ENCODE results near the gene CBX4.

The CBX4 gene

DNA sequence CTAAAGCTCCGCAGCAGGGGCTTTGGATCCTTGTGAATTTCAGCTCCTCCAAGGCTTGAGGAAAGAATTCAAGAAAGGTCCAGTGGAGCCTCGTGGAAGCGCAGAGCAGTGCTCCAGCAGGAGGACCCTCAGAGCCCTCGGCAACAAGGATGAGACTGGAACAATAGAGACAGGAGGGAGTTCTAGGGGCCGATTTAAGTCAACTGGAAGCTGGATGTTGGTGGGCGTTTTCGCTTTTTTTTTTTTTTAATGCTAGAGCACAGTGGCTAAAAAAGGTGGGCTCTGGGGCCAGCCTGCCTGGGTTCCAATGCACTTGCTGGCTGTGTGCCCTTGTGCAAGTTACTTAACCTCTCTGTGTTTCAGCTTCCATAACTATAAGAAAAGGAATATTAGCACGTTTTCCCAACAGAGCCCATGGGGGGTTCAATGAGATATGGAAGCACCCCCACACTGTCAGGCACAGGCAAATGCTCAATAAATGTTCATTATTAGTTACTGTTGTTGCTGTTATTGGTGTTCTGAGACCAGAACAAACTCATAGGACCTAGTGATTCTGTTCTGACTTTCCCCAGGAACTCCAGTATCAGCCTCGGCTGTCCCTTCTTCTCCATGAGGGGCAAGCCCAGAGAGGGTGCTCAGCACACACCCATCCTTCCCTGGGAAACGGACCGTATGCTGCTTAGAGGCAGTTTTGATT is 37.1 kb downstream of the CBX4 start:
- DNase-seq: no peak

DNA sequence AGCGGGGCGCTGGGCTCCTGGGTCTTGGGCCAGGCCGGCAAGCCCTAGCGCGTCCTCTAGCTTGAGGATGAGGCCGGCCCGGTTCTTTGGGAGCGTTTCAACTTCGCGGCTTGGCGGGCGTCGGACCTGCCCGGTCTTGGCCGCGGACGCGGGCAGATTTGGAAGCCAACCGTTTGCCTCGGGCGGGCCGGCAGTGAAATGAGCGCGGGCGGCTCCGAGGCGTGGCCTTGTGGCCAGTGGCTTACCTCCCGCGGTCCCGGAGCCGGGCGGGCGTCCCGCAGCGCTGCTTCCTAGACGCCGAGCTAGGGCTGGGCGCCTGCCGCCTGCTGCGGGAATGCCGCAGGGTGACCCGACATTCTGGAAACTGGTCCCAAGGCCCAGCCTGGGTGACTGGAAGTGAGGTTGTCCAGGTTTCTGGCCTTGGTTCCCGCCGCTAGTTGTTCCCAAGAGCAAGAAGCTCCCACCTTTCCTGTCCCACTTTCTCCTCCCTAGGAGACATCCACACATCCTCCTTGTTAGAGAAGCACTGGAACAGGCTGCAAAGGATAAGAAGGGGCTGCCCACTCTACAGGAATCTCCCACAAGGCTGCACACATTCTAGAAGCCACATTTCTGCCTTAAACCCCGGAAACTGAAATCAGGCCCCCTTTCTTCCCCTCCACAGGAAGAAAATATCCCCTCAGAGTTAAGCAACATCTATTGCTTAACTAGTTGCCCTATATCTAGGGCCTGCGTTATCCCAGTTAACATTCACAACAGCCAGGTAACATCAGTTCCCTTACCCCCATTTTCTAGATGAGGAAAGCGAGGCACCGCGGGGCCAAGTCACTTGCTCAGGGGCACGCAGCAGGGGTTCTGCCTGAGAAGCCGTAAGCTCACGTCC is 37.8 kb downstream of the CBX4 start:
- no peak for DNase-seq

GRCh38 chr17:79800325-79801155 is 38.7 kb downstream of the CBX4 start:
- DNase-seq: no peak

DNA sequence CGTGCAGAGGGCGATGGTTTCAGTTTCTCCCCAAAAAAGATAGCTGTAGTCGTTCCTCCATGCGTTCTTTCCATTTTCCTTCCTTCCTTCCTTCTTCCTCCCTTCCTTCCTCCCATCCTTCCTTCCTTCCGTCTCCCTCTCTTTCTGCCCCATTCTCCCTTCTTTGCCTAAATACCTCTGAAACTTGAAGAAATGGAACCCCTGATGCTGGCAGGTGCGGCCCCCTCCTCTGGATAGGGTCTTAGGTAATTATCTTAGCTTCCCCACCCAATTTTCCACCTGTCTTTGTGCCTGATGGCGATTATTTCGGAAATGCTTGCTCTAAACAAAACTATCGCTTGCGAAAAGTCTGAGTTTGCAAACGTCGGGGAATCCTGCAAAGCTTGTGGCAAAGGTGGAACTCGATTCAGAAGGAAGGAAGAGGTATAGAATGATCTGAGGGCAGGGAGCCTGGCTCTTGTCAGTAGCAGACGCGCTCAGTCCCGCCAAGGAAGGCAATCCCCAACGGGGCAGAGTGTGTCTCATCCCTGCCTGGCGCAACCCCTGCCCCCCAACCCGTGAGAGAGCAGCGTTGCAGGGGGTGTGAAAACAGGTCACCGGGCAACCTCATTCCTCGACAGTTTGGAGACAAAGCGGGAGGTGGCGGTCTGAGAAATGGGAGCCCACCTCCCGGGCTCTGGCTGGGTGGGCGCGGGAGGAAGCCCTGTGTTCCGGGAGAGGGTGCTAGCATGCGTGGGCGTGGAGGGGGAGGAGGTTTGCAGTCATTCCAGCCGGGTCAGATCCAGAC is 39.5 kb downstream of the CBX4 start:
- no peak for DNase-seq

DNA sequence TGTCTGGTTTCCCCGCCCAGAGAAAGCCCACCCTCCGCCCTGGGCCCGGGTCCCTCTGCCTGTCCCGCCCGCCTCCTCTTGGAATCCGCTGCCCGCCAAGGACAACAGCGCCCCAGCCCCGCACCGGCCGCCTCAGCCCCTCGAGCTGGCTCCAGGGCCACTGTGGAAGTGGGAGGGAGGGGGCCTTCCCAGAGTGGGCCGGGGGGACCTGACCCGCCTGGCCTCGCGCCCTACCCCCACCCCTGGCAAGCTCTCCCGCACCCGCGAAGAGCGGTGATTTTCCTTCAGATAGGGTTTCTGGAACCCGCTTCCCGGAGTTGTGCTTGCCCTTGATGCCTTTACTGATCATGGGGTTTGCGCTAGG is 40.1 kb downstream of the CBX4 start:
- DNase-seq: no peak

- no peak for DNase-seq
These were observed 40.7 kb downstream of the CBX4 start for GRCh38 chr17:79798299-79799173.

- peak in 3 of 58 donors; percentile 54 to 59 (median 57) for DNase-seq
These were observed 41.5 kb downstream of the CBX4 start for GRCh38 chr17:79797492-79798298.

GRCh38 chr17:79796763-79797491 is 42.3 kb downstream of the CBX4 start, which contains the start of gene CBX8:
TSS of gene CBX8 (minus strand) at chr17:79797077. CDS start at chr17:79796998, 79 bp downstream.
- peak; percentile 73 to 100 (median 99) for DNase-seq

DNA sequence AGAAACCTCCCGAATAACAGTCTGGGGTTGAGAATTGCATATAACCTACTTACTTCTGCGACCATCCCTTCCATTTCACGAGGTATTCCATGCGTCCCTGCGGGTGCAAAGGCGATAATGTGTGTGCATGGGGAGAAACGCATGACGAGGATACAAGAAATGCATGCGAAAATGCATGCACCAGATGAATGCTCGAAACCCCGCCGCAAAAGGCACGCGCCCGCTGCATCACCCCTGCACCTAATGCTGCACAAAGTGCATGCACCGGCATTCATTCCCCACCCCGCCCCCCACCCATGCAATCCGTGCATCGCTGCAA is 42.8 kb downstream of the CBX4 start:
- DNase-seq: peak in 1 of 58 donors; percentile 54

DNA sequence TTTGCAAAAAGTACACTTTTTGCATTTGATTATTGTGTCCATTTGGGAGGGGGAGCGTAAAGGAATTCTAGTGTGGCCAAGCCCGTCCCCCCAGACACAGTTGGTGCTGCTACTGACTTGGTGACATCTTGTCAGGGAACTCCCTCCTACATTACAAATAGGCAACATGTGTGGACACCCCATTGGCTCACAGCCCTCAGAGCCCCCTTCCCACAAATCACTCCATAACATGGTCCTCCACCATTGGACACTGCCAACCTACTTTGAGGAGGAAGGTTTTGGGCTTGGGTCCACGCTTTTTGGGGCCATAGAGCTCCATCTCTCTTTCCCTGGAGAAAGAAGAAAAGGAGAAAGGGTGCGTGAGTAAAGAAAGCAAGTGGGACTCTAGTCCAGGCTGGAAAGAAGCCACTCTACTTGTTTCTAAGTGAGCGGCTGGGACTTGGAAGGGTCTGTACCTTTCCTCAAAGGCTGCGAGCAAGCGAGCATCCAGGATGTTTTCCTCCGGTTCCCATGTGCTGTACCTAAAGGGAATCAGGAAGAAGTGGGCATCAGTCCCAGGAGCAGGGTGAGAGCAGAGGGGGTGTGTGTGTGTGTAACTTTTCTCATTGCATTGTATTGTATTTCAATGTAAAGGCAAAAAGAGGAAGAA is 43.3 kb downstream of the CBX4 start:
- no peak for DNase-seq

DNA sequence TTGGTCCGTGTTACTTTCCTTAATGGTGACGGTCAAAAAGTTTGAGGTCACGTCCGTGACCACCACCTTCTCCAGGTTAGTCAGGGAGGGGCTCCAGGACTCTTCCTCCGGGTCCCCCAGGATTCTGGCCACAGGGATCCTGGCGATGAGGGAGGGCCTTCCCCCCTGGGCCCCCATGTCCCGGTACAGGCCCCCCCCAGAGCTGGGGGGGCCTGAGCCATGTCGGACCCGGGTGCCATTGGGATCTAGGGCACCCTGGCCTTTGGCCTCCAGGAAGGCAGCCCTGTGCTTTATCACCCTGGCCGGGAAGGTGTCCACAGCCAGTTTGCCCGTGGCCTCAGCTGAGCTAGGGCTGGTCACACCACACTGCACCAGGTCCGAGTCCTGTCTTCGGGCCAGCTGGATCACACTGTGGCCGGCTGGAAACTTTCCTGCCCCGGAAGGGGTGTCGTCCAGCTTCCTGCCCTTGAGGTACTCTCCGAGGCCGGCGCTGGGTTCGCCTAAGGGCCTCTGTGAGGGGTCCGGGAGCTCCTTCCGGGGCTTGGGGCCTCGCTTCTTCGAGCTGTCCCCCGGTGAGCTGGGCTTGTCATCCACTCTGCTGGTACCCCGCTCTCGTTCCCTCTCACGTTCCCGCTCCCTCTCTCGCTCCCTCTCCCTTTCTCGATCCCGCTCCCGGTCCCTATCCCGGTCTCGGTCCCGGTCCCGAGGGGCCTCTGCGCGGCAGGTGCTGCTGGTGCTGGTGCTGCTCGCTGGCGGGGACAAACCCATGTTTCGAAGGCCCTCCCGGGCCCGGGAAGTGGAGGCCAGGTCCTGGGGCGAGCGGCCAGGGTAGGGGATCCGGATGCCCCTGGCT is 44.4 kb downstream of the CBX4 start:
- no peak for DNase-seq

- no peak for DNase-seq
These were observed 45.3 kb downstream of the CBX4 start for GRCh38 chr17:79793924-79794304.

GRCh38 chr17:79792984-79793923 is 46.0 kb downstream of the CBX4 start:
- DNase-seq: no peak

DNA sequence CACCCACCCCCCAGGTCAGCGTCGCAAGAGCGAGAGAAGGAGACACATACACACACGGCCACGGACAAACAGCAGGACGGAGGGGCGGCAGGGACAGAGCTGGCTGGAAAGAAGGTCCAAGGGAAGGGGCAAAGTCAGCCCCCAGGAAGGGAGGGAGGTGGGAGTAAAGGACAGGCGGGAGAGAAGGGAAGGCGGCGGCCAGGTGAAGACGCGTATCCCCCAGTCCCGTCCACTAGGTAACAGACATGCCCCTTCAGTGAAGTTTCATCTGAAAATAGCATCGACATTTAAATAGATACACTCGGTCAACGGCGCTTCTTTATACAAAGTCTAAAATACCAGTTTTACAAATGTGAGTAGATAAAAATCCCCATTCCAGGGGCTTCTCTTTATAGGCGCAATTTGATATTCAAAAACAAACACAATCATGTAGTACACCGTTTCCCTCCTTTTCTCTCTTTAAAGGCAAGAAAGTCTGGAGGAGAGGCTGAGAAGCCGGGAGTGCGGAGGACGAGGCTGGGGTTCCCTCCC is 46.8 kb downstream of the CBX4 start:
- DNase-seq: no peak

DNA sequence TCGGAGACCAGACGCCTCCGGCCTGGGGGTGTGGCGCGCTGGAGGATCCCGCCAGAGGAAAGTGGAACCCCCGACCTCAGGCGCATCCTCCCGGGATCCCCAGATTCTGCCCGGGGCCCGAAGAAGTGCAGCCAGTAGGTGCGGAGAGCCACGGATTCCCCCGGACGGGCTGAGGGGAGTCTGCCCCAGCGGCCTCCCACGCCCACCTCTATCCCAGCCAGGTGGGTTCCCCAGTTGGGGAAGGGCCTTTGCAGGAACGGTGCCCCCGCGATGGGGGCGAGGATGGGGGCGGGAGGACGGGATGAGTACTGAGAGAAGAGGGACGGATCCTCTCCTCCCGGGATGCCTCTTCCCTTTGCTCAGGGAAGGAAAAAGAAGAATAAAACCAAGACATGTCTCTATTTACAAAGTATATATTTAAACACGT is 47.5 kb downstream of the CBX4 start:
- no peak for DNase-seq

All from anterior cingulate cortex (tissue), 58 donors.